Left lung (tissue), 10 donors: Measurements from ENCODE around the gene MED28. TPM values are rescaled to one million over a fixed set of nuclear protein-coding genes. Genes with fewer than 3 reads are reported as not detected.

ENCODE experiments used
- ATAC-seq: fragments of 200-7000 bp; cut with Tn5 transposase; one replicate; pipeline ENCODE4 v1.9.1; 2020; ENCODE audit warnings: moderate library complexity
- DNase-seq, 4 donors: peaks; one replicate each; pipeline ENCODE4 v3.0.0-alpha.2; 2013 to 2020
- H3K27ac ChIP-seq, 2 donors: fragments of 200-600 bp; sonication (generic) in 1 of 2; one replicate each; pipeline versions ENCODE4 v1.5.0 to v1.8.0; 2020 to 2021
- H3K27me3 ChIP-seq, 2 donors: fragments of 200-600 bp; sonication (generic) in 1 of 2; one replicate each; pipeline versions ENCODE4 v1.5.0 to v1.8.0; 2020 to 2021
- H3K36me3 ChIP-seq, 2 donors: fragments of 200-600 bp; sonication (generic) in 1 of 2; one replicate each; pipeline versions ENCODE4 v1.5.0 to v1.8.0; 2020 to 2021
- H3K4me1 ChIP-seq, 2 donors: fragments of 200-600 bp; one replicate each; pipeline ENCODE4 v1.8.0; 2021
- H3K4me3 ChIP-seq, 2 donors: fragments of 200-600 bp; sonication (generic) in 1 of 2; one replicate each; pipeline versions ENCODE4 v1.5.0 to v1.8.0; 2020 to 2021; ENCODE audit warnings: mild to moderate bottlenecking in 1 of 2
- H3K9me3 ChIP-seq, 2 donors: fragments of 200-600 bp; sonication (generic) in 1 of 2; one replicate each; pipeline versions ENCODE4 v1.5.0 to v1.8.0; 2020 to 2021
- CTCF ChIP-seq, 2 donors: fragments of 200-600 bp; sonication (generic) in 1 of 2; IDR thresholded peaks; one replicate each; pipeline versions ENCODE4 v1.5.0 to v1.8.0; 2021; ENCODE audit warnings: antibody characterized with exemption in 2 of 2
- intact Hi-C, 2 donors: fragments of 100-400 bp; cut with DNase I; formaldehyde crosslinking; loops; one replicate each; pipeline versions ENCODE4 v1.11.2 to v1.14.2; 2022
- polyA plus RNA-seq, 6 donors: library from polyadenylated mRNA; unstranded; fragments of 120-200 nt; gene quantifications; one replicate each; pipeline ENCODE4 v1.2.1, GENCODE V29; 2013; ENCODE audit not compliant: insufficient read length in 6 of 6
- total RNA-seq, 2 donors: library from RNA; stranded (reverse); fragmentation: NEBNext Ultra II Directional; extraction: Animal tissue kit (Norgen Biotek cat#: 25700); gene quantifications; one replicate each; pipeline ENCODE4 v1.2.1, GENCODE V29; 2021
- donor health status: DM: no; HTN: yes; CAD: no.
- donor health status: DM: no; HTN: no; CAD: no.

The MED28 gene
- total and polyA plus RNA-seq, 8 donors = 41.1 to 73.6 (median 69.2) TPM

GRCh38 chr4:17576932-17577664, 37.3 kb upstream of the MED28 start, which contains the start of gene LAP3:
Gene LAP3, plus strand, starts transcription at chr4:17577198. Its CDS starts 268 bp downstream, at chr4:17577466.
- intact Hi-C loops = no loop called here
- TF ChIP-seq CTCF (IDR thresholded peaks at IDR 0.05) = peak in 1 of 2 donors; percentile 19
- Histone ChIP-seq H3K27ac (peak within 1 kb of the TSS; percentile 94 to 97), H3K36me3 (peaks cover 0 to 18% of the 10 kb centered on the region in 2 donors), H3K4me3 (peak within 1 kb of the TSS; percentile 80 to 89), H3K27me3 (no peaks in the 10 kb centered on the region), H3K9me3 (no peaks in the 10 kb centered on the region), H3K4me1 (peaks cover 11 to 44% of the 10 kb centered on the region in 2 donors)
- DNase-seq (peak; percentile 97 to 99 (median 98)), ATAC-seq (peak; percentile 98)

GRCh38 chr4:17577665-17578481, 36.6 kb upstream of the MED28 start:
- Histone ChIP-seq H3K9me3 (no peaks in the 10 kb centered on the region), H3K4me1 (peaks cover 11 to 44% of the 10 kb centered on the region in 2 donors), H3K4me3 (peak overlapping the region; percentile 80 to 89), H3K27me3 (no peaks in the 10 kb centered on the region), H3K27ac (peak overlapping the region; percentile 94 to 97), H3K36me3 (peaks cover 0 to 26% of the 10 kb centered on the region in 2 donors)
- ATAC-seq = peak; percentile 18
- no peak for TF ChIP-seq CTCF (IDR thresholded peaks at IDR 0.05)
- peak in 3 of 4 donors; percentile 22 to 88 (median 65) for DNase-seq
- intact Hi-C loops = no loop called here

GRCh38 chr4:17578482-17578891, 36.0 kb upstream of the MED28 start:
- Histone ChIP-seq H3K4me1 (peaks cover 11 to 44% of the 10 kb centered on the region in 2 donors), H3K27ac (peak overlapping the region; percentile 94 to 97), H3K9me3 (no peaks in the 10 kb centered on the region), H3K27me3 (no peaks in the 10 kb centered on the region), H3K4me3 (peak overlapping the region; percentile 80 to 89), H3K36me3 (peaks cover 0 to 32% of the 10 kb centered on the region in 2 donors)
- DNase-seq (no peak), ATAC-seq (peak; percentile 12)
- intact Hi-C loops = no loop called here
- TF ChIP-seq CTCF (IDR thresholded peaks at IDR 0.05) = no peak

GRCh38 chr4:17580969-17581368, 33.5 kb upstream of the MED28 start:
- peak overlapping the region in 1 of 2 donors; percentile 89 for H3K4me3 ChIP-seq
- H3K27me3 ChIP-seq = no peaks in the 10 kb centered on the region
- no peak for TF ChIP-seq CTCF (IDR thresholded peaks at IDR 0.05)
- DNase-seq = no peak
- H3K9me3 ChIP-seq = no peaks in the 10 kb centered on the region
- H3K36me3 ChIP-seq = peaks cover 0 to 57% of the 10 kb centered on the region in 2 donors
- intact Hi-C loops = no loop called here
- H3K27ac ChIP-seq = peak overlapping the region; percentile 60 to 97
- ATAC-seq = no peak
- H3K4me1 ChIP-seq = peaks cover 11 to 44% of the 10 kb centered on the region in 2 donors

GRCh38 chr4:17583276-17583675, 31.2 kb upstream of the MED28 start:
- intact Hi-C loops = no loop called here
- Histone ChIP-seq H3K27me3 (no peaks in the 10 kb centered on the region), H3K27ac (no peak overlapping the region), H3K4me1 (peaks cover 7 to 37% of the 10 kb centered on the region in 2 donors), H3K4me3 (no peak overlapping the region), H3K36me3 (peaks cover 0 to 80% of the 10 kb centered on the region in 2 donors), H3K9me3 (no peaks in the 10 kb centered on the region)
- no peak for DNase-seq
- no peak for TF ChIP-seq CTCF (IDR thresholded peaks at IDR 0.05)
- no peak for ATAC-seq
